ENCODE data around the gene APBB1.

- no peak for TF ChIP-seq CTCF (conservative IDR thresholded peaks at IDR 0.05; ENCODE audit: low read depth, low read length)
- TF ChIP-seq EZH2 (IDR thresholded peaks at IDR 0.05; ENCODE audit: low read length, unreplicated experiment) = no peak
Observed at GRCh38 chr11:6389905-6390717, 28.8 kb downstream of the APBB1 start, which contains the start of gene SMPD1.
